MG63 (cell line): ENCODE measurements around the gene RGS6. TPM values are rescaled to one million over a fixed set of nuclear protein-coding genes. Genes with fewer than 3 reads are reported as not detected.

Experiments used
- DNase-seq: peaks from one replicate; pipeline ENCODE4 v3.0.0-alpha.2; 2020
- H3K27me3 ChIP-seq: fragments of 250-450 bp; sonication (Bioruptor Pico); 2 replicates; pipeline ENCODE4 v1.5.1; 2020; ENCODE audit warnings: mild to moderate bottlenecking, moderate library complexity
- H3K36me3 ChIP-seq: fragments of 250-450 bp; sonication (Bioruptor Pico); 2 replicates; pipeline ENCODE4 v1.5.1; 2020; ENCODE audit warnings: mild to moderate bottlenecking, moderate library complexity
- H3K4me3 ChIP-seq: fragments of 250-450 bp; sonication (Bioruptor Pico); 2 replicates; pipeline ENCODE4 v1.5.1; 2020; ENCODE audit warnings: mild to moderate bottlenecking, moderate library complexity
- H3K9me3 ChIP-seq: fragments of 250-450 bp; sonication (Bioruptor Pico); 2 replicates; pipeline ENCODE4 v1.5.1; 2020; ENCODE audit warnings: mild to moderate bottlenecking, moderate library complexity
- total RNA-seq: library from RNA; depleted of rRNA; stranded (reverse); fragments of >200 nt; shearing (Covaris generic); gene quantifications from 2 replicates; pipeline ENCODE4 v1.2.3, GENCODE V29; 2014; ENCODE audit warnings: low replicate concordance

RGS6 gene
- total RNA-seq, 1 experiment from 2014 or later, result not detected

GRCh38 chr14:72146241-72146640 lies 214.0 kb downstream of the RGS6 start:
- Histone ChIP-seq H3K27me3 (no peaks in the 10 kb centered on the region), H3K4me3 (no peak overlapping the region), H3K36me3 (no peaks in the 10 kb centered on the region), H3K9me3 (no peaks in the 10 kb centered on the region)
- no peak for DNase-seq

GRCh38 chr14:72154645-72155378 lies 222.6 kb downstream of the RGS6 start:
- H3K9me3 ChIP-seq, result no peaks in the 10 kb centered on the region
- H3K4me3 ChIP-seq, result no peak overlapping the region
- no peaks in the 10 kb centered on the region for H3K27me3 ChIP-seq
- H3K36me3 ChIP-seq, result no peaks in the 10 kb centered on the region
- DNase-seq, result no peak

GRCh38 chr14:72155379-72155993 lies 223.3 kb downstream of the RGS6 start:
- no peaks in the 10 kb centered on the region for H3K36me3 ChIP-seq
- no peaks in the 10 kb centered on the region for H3K9me3 ChIP-seq
- H3K4me3 ChIP-seq, result no peak overlapping the region

GRCh38 chr14:72164420-72165228 lies 232.4 kb downstream of the RGS6 start:
- no peaks in the 10 kb centered on the region for H3K27me3 ChIP-seq
- no peaks in the 10 kb centered on the region for H3K36me3 ChIP-seq
- H3K4me3 ChIP-seq, result no peak overlapping the region
- H3K9me3 ChIP-seq, result no peaks in the 10 kb centered on the region
- no peak for DNase-seq

More at GRCh38 chr14:72155379-72155993, 223.3 kb downstream of the RGS6 start:
- no peaks in the 10 kb centered on the region for H3K27me3 ChIP-seq
- DNase-seq, result no peak

- H3K4me3 ChIP-seq, result no peak overlapping the region
- no peaks in the 10 kb centered on the region for H3K36me3 ChIP-seq
- no peaks in the 10 kb centered on the region for H3K27me3 ChIP-seq
- DNase-seq, result no peak
- H3K9me3 ChIP-seq, result no peaks in the 10 kb centered on the region
Measured at GRCh38 chr14:72165229-72165698, 233.0 kb downstream of the RGS6 start.

- H3K4me3 ChIP-seq, result no peak overlapping the region
- H3K9me3 ChIP-seq, result no peaks in the 10 kb centered on the region
- DNase-seq, result peak; percentile 1
- no peaks in the 10 kb centered on the region for H3K27me3 ChIP-seq
- no peaks in the 10 kb centered on the region for H3K36me3 ChIP-seq
Measured at GRCh38 chr14:72169521-72169920, 237.3 kb downstream of the RGS6 start.

- no peaks in the 10 kb centered on the region for H3K36me3 ChIP-seq
- H3K4me3 ChIP-seq, result no peak overlapping the region
- H3K27me3 ChIP-seq, result no peaks in the 10 kb centered on the region
- H3K9me3 ChIP-seq, result no peaks in the 10 kb centered on the region
- no peak for DNase-seq
Measured at GRCh38 chr14:72172049-72172448, 239.8 kb downstream of the RGS6 start.

GRCh38 chr14:72172597-72172996 lies 240.4 kb downstream of the RGS6 start:
- Histone ChIP-seq H3K27me3 (no peaks in the 10 kb centered on the region), H3K4me3 (no peak overlapping the region), H3K9me3 (no peaks in the 10 kb centered on the region), H3K36me3 (no peaks in the 10 kb centered on the region)
- DNase-seq, result no peak

GRCh38 chr14:72173038-72173720 lies 240.9 kb downstream of the RGS6 start:
- no peak overlapping the region for H3K4me3 ChIP-seq
- H3K36me3 ChIP-seq, result no peaks in the 10 kb centered on the region
- no peaks in the 10 kb centered on the region for H3K9me3 ChIP-seq
- no peak for DNase-seq
- no peaks in the 10 kb centered on the region for H3K27me3 ChIP-seq

GRCh38 chr14:72177251-72177650 lies 245.0 kb downstream of the RGS6 start:
- H3K27me3 ChIP-seq, result no peaks in the 10 kb centered on the region
- no peaks in the 10 kb centered on the region for H3K9me3 ChIP-seq
- no peak for DNase-seq
- H3K4me3 ChIP-seq, result no peak overlapping the region
- no peaks in the 10 kb centered on the region for H3K36me3 ChIP-seq

GRCh38 chr14:72178517-72178916 lies 246.3 kb downstream of the RGS6 start:
- no peaks in the 10 kb centered on the region for H3K9me3 ChIP-seq
- no peak overlapping the region for H3K4me3 ChIP-seq
- no peak for DNase-seq
- H3K27me3 ChIP-seq, result no peaks in the 10 kb centered on the region
- H3K36me3 ChIP-seq, result no peaks in the 10 kb centered on the region

- no peaks in the 10 kb centered on the region for H3K9me3 ChIP-seq
Measured at GRCh38 chr14:72182708-72183432, 250.6 kb downstream of the RGS6 start.

GRCh38 chr14:72183631-72184030 lies 251.4 kb downstream of the RGS6 start:
- Histone ChIP-seq H3K36me3 (no peaks in the 10 kb centered on the region), H3K4me3 (no peak overlapping the region), H3K9me3 (no peaks in the 10 kb centered on the region), H3K27me3 (no peaks in the 10 kb centered on the region)
- no peak for DNase-seq

More at GRCh38 chr14:72182708-72183432, 250.6 kb downstream of the RGS6 start:
- no peaks in the 10 kb centered on the region for H3K27me3 ChIP-seq
- DNase-seq, result no peak
- no peak overlapping the region for H3K4me3 ChIP-seq
- no peaks in the 10 kb centered on the region for H3K36me3 ChIP-seq

- Histone ChIP-seq H3K36me3 (no peaks in the 10 kb centered on the region), H3K9me3 (no peaks in the 10 kb centered on the region), H3K4me3 (no peak overlapping the region), H3K27me3 (no peaks in the 10 kb centered on the region)
- no peak for DNase-seq
Measured at GRCh38 chr14:72186523-72186922, 254.3 kb downstream of the RGS6 start.

- no peak for DNase-seq
- Histone ChIP-seq H3K36me3 (no peaks in the 10 kb centered on the region), H3K27me3 (no peaks in the 10 kb centered on the region), H3K9me3 (no peaks in the 10 kb centered on the region), H3K4me3 (no peak overlapping the region)
Measured at GRCh38 chr14:72196237-72197015, 264.2 kb downstream of the RGS6 start.
